Left hindlimb (tissue), 1 donor: ENCODE results near the gene PCP2.
A peak's percentile ranks its signal among the peaks of the same experiment; 100 is the strongest.

Source experiments
- DNase-seq: peaks from one replicate; pipeline ENCODE4 v3.0.0-alpha.2; 2018

The PCP2 gene

GRCh38 chr19:7638802-7639465 is 5.4 kb upstream of the PCP2 start:
- no peak for DNase-seq

- DNase-seq = no peak
These were observed 4.1 kb upstream of the PCP2 start for GRCh38 chr19:7637374-7638256.

GRCh38 chr19:7636691-7637373 is 3.3 kb upstream of the PCP2 start, which contains the start of gene STXBP2:
Gene STXBP2 (plus strand): TSS chr19:7637110. CDS start chr19:7637150, 40 bp downstream.
- DNase-seq = no peak

GRCh38 chr19:7636317-7636690 is 2.8 kb upstream of the PCP2 start:
- no peak for DNase-seq

GRCh38 chr19:7635670-7636069 is 2.2 kb upstream of the PCP2 start:
- DNase-seq = no peak

- DNase-seq = no peak
These were observed 947 bp downstream of the PCP2 start for GRCh38 chr19:7632340-7633203.

- no peak for DNase-seq
These were observed 1.9 kb downstream of the PCP2 start for GRCh38 chr19:7631577-7631976.

GRCh38 chr19:7629347-7630054 is 4.0 kb downstream of the PCP2 start, which contains the start of the genes PET100 and XAB2:
Gene PET100 (plus strand): TSS chr19:7629793. CDS start chr19:7629834, 41 bp downstream.
Gene XAB2 (minus strand): TSS chr19:7629545. CDS start chr19:7629527, 18 bp downstream.
- DNase-seq = peak; percentile 98

GRCh38 chr19:7628589-7629311 is 4.8 kb downstream of the PCP2 start:
- no peak for DNase-seq

GRCh38 chr19:7627166-7627565 is 6.4 kb downstream of the PCP2 start:
- no peak for DNase-seq

GRCh38 chr19:7625763-7626372 is 7.7 kb downstream of the PCP2 start:
- DNase-seq = no peak

GRCh38 chr19:7624810-7625209 is 8.7 kb downstream of the PCP2 start:
- no peak for DNase-seq

GRCh38 chr19:7623725-7624603 is 9.6 kb downstream of the PCP2 start:
- DNase-seq = no peak

GRCh38 chr19:7622933-7623685 is 10.4 kb downstream of the PCP2 start:
- no peak for DNase-seq

- no peak for DNase-seq
These were observed 12.8 kb downstream of the PCP2 start for GRCh38 chr19:7620442-7621412.

GRCh38 chr19:7619671-7620441 is 13.7 kb downstream of the PCP2 start:
- no peak for DNase-seq
